Pancreas (tissue), 10 donors: ENCODE data around the gene AP1S1. TPM values are rescaled to one million over a fixed set of nuclear protein-coding genes. Genes with fewer than 3 reads are reported as not detected.
"Not testable (repeated sequence)": the region's sequence is repeated elsewhere in the genome, so short reads cannot be mapped to it uniquely, and the experiment has no call there.

Experiments
- ATAC-seq, 4 donors: fragments of 200-7000 bp; cut with Tn5 transposase; one replicate each; pipeline versions ENCODE4 v1.8.0 to v1.9.1; 2020; ENCODE audit warnings: mild to moderate bottlenecking in 4 of 4, moderate library complexity in 4 of 4
- DNase-seq, 6 donors: peaks; one replicate each; pipeline ENCODE4 v3.0.0-alpha.2; 2020
- FAIRE-seq: peaks from 2 replicates; lab custom pipeline; 2012; peaks lifted over from hg19 to GRCh38; lab: Jason Lieb, UNC
- H3K27ac ChIP-seq, 4 donors: fragments of 200-600 bp; sonication (generic); 1 replicate in 3 of 4; 2 replicates in 1 of 4; pipeline versions ENCODE4 v1.5.0 to v1.8.0; 2020
- H3K27me3 ChIP-seq, 4 donors: fragments of 200-600 bp; one replicate each; pipeline ENCODE4 v1.8.0; 2021
- H3K36me3 ChIP-seq, 3 donors: fragments of 200-600 bp; sonication (generic) in 1 of 3; one replicate each; pipeline versions ENCODE4 v1.5.0 to v1.8.0; 2020 to 2021
- H3K4me1 ChIP-seq, 3 donors: fragments of 200-600 bp; one replicate each; pipeline ENCODE4 v1.8.0; 2021
- H3K4me3 ChIP-seq, 4 donors: fragments of 200-600 bp; sonication (generic) in 2 of 4; one replicate each; pipeline versions ENCODE4 v1.5.0 to v1.8.0; 2020 to 2021
- H3K9me3 ChIP-seq, 4 donors: fragments of 200-600 bp; one replicate each; pipeline ENCODE4 v1.8.0; 2021
- WGBS, 2 donors: extraction: QIAGEN DNeasy Blood & Tissue Kit; methylation state at CpG; one replicate each; pipeline ENCODE4 v1.1.7; 2013; 5-methylcytosine and 5-hydroxymethylcytosine counted together
- intact Hi-C, 3 donors: fragments of 100-400 bp; cut with DNase I; formaldehyde crosslinking; loops; one replicate each; pipeline versions ENCODE4 v1.11.1 to v1.14.2; 2022
- polyA plus RNA-seq, 2 donors: library from polyadenylated mRNA; stranded (reverse); fragments of 200-250 nt; gene quantifications; one replicate each; pipeline ENCODE4 v1.2.3, GENCODE V29; 2013
- total RNA-seq, 6 donors: library from RNA; stranded (reverse); fragmentation: NEBNext Ultra II Directional in 4 of 6; extraction: Animal tissue kit (Norgen Biotek cat#: 25700) in 4 of 6; gene quantifications; one replicate each; pipeline versions ENCODE4 v1.2.1 to v1.2.4, GENCODE V29; 2021 to 2023
- TF ChIP-seq, protein P1 (sequence below), 4 donors: fragments of 200-600 bp; sonication (generic) in 3 of 4; IDR thresholded peaks; one replicate each; pipeline versions ENCODE4 v1.5.0 to v1.8.0; 2021; ENCODE audit warnings: antibody characterized with exemption in 4 of 4
- donor health status: healthy with polysubstance abuse.
- donor health status: DM: no; HTN: no; CAD: no; lungs with moderate emphysema.
- donor health status: DM: no; HTN: no; CAD: no.
- donor health status: control.
- donor health status: control.
- donor health status: Bipolar disorder and iron deficiency.
- donor health status: DM: yes; HTN: yes; CAD: no.
- donor health status: DM: no; HTN: no; CAD: no.
- donor health status: DM: no; HTN: no; CAD: no.
- donor health status: DM: yes; HTN: yes; CAD: no.

AP1S1 gene
- total and polyA plus RNA-seq, 8 donors: 12.0 to 34.7 (median 19.2) TPM

- Histone ChIP-seq H3K27ac (no peak overlapping the region), H3K4me3 (no peak overlapping the region), H3K27me3 (peaks cover 0 to 2% (median 0%) of the 10 kb centered on the region in 4 donors), H3K9me3 (no peaks in the 10 kb centered on the region), H3K4me1 (peaks cover 0 to 3% (median 0%) of the 10 kb centered on the region in 3 donors), H3K36me3 (no peaks in the 10 kb centered on the region)
- TF ChIP-seq, protein P1, sequence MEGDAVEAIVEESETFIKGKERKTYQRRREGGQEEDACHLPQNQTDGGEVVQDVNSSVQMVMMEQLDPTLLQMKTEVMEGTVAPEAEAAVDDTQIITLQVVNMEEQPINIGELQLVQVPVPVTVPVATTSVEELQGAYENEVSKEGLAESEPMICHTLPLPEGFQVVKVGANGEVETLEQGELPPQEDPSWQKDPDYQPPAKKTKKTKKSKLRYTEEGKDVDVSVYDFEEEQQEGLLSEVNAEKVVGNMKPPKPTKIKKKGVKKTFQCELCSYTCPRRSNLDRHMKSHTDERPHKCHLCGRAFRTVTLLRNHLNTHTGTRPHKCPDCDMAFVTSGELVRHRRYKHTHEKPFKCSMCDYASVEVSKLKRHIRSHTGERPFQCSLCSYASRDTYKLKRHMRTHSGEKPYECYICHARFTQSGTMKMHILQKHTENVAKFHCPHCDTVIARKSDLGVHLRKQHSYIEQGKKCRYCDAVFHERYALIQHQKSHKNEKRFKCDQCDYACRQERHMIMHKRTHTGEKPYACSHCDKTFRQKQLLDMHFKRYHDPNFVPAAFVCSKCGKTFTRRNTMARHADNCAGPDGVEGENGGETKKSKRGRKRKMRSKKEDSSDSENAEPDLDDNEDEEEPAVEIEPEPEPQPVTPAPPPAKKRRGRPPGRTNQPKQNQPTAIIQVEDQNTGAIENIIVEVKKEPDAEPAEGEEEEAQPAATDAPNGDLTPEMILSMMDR (IDR thresholded peaks at IDR 0.05): no peak
- DNase-seq (no peak), ATAC-seq (no peak), FAIRE-seq (no peak)
- intact Hi-C loops: loop anchor here in 2 of 3 donors (10.0 kb wide), 1 partner anchor 54 kb away; no protein-coding TSS in a partner anchor
- 64 to 68% methylated on average over 14 of the region's 14 CpGs for WGBS, 2 donors
Observed at GRCh38 chr7:101198476-101198875, 44.2 kb downstream of the AP1S1 start.

- not testable (repeated sequence) for H3K4me3 ChIP-seq, H3K9me3 ChIP-seq, H3K27ac ChIP-seq, H3K36me3 ChIP-seq, H3K27me3 ChIP-seq, ATAC-seq, H3K4me1 ChIP-seq, FAIRE-seq, DNase-seq
- WGBS, 2 donors: 89 to 95% methylated on average over 10 of the region's 10 CpGs
- intact Hi-C loops: loop anchor here in 2 of 3 donors (10.0 kb wide), 1 partner anchor 55 kb away; no protein-coding TSS in a partner anchor
Observed at GRCh38 chr7:101199522-101199921, 45.2 kb downstream of the AP1S1 start.

GRCh38 chr7:101200504-101200861 is 46.2 kb downstream of the AP1S1 start:
- WGBS, 2 donors: 89% methylated on average over 2 of the region's 2 CpGs
- DNase-seq (no peak), FAIRE-seq (no peak), ATAC-seq (no peak)
- H3K4me3 ChIP-seq: no peak overlapping the region
- intact Hi-C loops: no loop called here
- peaks cover 0 to 2% (median 0%) of the 10 kb centered on the region in 4 donors for H3K27me3 ChIP-seq
- H3K4me1 ChIP-seq: peaks cover 0 to 3% (median 0%) of the 10 kb centered on the region in 3 donors
- no peaks in the 10 kb centered on the region for H3K36me3 ChIP-seq
- H3K9me3 ChIP-seq: no peaks in the 10 kb centered on the region
- H3K27ac ChIP-seq: no peak overlapping the region
- TF ChIP-seq, protein P1 (IDR thresholded peaks at IDR 0.05): no peak

DNA sequence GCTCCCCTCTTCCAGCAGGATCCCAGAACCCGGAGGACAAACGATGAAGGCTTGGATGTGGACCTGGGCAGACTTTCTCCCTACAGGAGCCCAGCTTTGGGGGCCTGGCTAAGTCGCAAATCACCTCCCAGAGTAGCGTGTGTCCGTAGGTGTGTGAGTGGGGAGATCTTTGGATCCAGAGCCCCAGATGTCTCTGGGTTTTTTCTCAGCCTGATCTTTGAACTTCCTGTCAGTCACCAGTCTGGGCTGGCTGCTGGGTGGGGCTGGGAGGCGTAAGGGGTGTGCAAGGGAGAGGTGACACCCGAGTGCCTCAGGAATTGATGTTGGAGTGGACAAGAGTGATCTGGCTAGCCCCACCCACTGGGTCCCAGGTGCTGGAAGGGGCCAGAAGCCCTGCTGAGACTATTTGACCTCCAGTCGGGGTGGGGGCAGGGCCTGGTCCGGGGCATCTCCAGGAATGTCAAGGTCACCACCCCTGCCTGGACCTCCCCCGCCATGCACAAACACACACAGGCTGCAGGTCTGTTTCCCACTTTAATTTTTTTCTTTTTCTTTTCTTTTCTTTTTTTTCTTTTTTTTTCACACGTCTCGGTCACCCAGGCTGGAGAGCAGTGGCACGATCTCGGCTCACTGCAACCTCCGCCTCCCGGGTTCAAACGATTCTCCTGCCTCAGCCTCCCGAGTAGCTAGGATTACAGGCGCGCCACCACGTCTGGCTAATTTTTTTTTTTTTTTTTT is 46.8 kb downstream of the AP1S1 start, which contains the start of gene MOGAT3:
Gene MOGAT3 (minus strand): TSS at position 175 of the 738 bp plus-strand sequence. CDS start 182 bp downstream, outside the sequence.
- ATAC-seq: peak in 3 of 4 donors; percentile 21 to 48 (median 22)
- 29 to 33% methylated on average over 9 to 21 of the region's 21 CpGs for WGBS, 2 donors
- Histone ChIP-seq H3K36me3 (no peaks in the 10 kb centered on the region), H3K27me3 (peaks cover 0 to 2% (median 0%) of the 10 kb centered on the region in 4 donors), H3K9me3 (no peaks in the 10 kb centered on the region), H3K4me1 (peaks cover 0 to 3% (median 0%) of the 10 kb centered on the region in 3 donors), H3K4me3 (peak within 1 kb of the TSS in 2 of 4 donors; percentile 18 to 39), H3K27ac (no peak within 1 kb of the TSS)
- intact Hi-C loops: no loop called here
- TF ChIP-seq, protein P1 (IDR thresholded peaks at IDR 0.05): no peak
- FAIRE-seq: no peak
- no peak for DNase-seq

DNA sequence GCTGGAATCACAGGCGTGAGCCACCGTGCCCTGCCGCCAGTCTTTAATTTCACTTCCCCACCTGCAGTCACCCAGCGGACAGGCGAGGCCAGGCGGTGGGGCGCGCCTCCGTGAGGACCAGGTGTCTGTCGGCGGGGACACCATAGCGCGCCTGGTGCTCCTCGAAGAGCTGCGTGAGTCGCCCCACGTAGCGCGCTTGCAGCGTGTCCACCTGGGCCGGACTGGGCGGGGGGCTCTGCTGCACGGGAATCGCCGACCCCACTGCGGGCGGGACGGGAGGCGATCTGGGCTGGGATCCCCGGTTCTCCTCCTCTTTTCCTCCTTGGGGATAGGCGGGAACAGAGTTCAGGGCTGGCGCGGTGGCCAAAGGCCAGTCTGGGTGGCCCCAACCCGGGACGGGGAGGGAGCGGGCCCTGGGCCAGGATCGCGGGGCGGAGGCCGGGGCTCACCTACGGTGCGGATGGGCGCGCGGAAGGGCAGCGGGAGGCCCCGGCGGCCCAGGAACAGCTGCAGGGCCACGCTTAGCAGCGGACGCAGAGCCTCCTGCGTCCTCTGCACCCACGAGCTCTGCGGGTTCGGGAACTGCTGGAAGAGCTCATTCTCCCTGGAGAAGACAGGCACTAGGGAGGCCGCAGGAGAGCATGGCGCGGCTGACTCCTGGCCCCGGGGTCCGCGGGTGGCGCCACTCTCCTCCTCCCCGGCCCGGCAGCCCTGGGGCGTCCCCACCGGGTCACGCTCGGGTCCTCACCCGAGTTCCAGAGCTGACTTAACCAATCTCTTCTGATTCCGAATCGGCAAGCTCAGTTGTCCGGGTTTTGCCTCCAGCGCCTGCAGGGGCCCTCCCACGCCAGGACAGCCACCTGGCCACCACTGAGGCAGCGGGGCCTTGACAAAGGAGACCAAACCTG is 47.7 kb downstream of the AP1S1 start:
- Histone ChIP-seq H3K36me3 (no peaks in the 10 kb centered on the region), H3K27ac (no peak overlapping the region), H3K27me3 (peaks cover 0 to 2% (median 0%) of the 10 kb centered on the region in 4 donors), H3K4me1 (peaks cover 0 to 3% (median 0%) of the 10 kb centered on the region in 3 donors), H3K4me3 (peak overlapping the region in 2 of 4 donors; percentile 18 to 39), H3K9me3 (no peaks in the 10 kb centered on the region)
- intact Hi-C loops: no loop called here
- TF ChIP-seq, protein P1 (IDR thresholded peaks at IDR 0.05): no peak
- FAIRE-seq (no peak), ATAC-seq (peak; percentile 60 to 84 (median 70)), DNase-seq (peak in 1 of 6 donors; percentile 70)
- 11 to 17% methylated on average over 58 to 75 of the region's 75 CpGs for WGBS, 2 donors
